ENCODE data around the gene SRSF3.

Gene SRSF3

DNA sequence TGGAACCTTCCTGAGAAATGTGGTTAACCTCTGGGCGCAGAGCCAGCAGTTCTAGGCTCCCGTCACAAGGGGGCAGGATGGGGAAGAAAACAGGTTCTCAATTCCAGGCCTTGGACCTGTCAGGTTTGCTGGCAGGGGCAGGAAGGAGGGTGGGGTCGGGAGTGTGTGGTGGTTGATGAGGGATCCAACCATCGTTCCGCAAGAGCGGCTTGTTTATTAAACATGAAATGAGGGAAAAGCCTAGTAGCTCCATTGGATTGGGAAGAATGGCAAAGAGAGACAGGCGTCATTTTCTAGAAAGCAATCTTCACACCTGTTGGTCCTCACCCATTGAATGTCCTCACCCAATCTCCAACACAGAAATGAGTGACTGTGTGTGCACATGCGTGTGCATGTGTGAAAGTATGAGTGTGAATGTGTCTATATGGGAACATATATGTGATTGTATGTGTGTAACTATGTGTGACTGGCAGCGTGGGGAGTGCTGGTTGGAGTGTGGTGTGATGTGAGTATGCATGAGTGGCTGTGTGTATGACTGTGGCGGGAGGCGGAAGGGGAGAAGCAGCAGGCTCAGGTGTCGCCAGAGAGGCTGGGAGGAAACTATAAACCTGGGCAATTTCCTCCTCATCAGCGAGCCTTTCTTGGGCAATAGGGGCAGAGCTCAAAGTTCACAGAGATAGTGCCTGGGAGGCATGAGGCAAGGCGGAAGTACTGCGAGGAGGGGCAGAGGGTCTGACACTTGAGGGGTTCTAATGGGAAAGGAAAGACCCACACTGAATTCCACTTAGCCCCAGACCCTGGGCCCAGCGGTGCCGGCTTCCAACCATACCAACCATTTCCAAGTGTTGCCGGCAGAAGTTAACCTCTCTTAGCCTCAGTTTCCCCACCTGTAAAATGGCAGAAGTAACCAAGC, 29.6 kb downstream of the SRSF3 start:
- DNase-seq (ENCODE audit: low read depth): peak; percentile 81

DNA sequence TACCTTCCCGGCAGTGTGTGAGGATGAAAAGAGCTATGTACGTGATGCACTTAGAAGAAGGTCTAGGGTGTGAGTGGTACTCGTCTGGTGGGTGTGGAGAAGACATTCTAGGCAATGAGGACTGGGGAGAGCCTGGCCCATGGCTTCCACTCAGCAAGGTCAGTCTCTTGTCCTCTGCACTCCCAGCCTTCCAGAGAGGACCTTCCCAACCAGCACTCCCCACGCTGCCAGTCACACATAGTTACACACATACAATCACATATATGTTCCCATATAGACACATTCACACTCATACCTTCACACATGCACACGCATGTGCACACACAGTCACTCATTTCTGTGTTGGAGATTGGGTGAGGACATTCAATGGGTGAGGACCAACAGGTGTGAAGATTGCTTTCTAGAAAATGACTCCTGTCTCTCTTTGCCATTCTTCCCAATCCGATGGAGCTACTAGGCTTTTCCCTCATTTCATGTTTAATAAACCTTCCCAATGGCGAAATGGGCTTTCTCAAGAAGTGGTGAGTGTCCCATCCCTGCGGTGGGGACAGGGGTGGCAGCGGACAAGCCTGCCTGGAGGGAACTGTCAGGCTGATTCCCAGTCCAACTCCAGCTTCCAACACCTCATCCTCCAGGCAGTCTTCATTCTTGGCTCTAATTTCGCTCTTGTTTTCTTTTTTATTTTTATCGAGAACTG, 30.4 kb downstream of the SRSF3 start:
- no peak for DNase-seq (ENCODE audit: low read depth)

DNA sequence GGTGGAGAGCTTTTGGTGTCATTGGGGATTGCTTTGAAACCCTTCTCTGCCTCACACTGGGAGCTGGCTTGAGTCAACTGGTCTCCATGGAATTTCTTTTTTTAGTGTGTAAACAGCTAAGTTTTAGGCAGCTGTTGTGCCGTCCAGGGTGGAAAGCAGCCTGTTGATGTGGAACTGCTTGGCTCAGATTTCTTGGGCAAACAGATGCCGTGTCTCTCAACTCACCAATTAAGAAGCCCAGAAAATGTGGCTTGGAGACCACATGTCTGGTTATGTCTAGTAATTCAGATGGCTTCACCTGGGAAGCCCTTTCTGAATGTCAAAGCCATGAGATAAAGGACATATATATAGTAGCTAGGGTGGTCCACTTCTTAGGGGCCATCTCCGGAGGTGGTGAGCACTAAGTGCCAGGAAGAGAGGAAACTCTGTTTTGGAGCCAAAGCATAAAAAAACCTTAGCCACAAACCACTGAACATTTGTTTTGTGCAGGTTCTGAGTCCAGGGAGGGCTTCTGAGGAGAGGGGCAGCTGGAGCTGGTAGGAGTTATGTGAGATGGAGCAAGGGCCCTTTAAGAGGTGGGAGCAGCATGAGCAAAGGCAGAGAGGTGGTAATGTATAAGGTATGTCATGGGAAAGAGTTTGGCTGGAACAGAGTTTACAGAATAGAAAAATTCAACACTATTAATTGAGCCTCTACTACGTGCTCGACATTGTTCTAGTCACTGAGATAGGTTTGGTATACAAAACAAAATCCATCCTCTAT, 31.2 kb downstream of the SRSF3 start:
- DNase-seq (ENCODE audit: low read depth): peak; percentile 68

DNA sequence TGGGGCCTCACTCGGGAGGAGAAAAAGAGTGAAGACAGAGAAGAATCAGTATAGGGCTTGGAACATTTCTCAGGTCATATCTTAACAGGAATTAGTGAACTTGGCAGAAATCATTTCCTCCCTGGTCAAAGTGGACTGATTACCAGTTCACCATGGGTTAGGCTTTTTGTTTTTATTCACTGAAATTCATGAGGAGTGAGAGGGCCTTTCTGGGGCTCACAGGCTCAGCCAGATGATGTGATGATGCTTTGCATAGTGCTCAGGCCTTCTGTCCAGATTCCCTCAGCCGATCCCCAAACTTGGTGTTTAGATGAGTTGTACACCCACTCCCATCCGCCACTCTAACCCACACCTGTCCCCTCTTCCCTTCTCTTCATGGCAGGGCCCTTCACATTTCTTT, 32.5 kb downstream of the SRSF3 start:
- no peak for DNase-seq (ENCODE audit: low read depth)

DNA sequence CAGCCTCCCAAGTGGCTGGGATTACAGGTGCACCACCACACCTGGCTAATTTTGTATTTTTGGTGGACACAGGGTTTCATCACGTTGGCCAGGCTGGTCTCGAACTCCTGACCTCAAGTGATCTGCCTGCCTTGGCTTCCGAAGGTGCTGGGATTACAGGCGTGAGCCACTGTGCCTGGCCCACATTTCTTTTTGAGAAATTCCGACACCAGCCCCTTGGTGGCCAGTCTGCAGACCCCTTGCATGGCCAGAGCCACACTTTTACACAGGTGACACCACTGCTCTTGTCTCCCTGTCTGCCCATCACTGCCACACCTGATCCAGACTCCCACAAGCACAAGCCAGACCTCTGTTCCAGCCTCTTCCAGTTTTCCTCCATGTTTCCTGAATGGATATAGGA, 33.0 kb downstream of the SRSF3 start:
- DNase-seq (ENCODE audit: low read depth): no peak

DNA sequence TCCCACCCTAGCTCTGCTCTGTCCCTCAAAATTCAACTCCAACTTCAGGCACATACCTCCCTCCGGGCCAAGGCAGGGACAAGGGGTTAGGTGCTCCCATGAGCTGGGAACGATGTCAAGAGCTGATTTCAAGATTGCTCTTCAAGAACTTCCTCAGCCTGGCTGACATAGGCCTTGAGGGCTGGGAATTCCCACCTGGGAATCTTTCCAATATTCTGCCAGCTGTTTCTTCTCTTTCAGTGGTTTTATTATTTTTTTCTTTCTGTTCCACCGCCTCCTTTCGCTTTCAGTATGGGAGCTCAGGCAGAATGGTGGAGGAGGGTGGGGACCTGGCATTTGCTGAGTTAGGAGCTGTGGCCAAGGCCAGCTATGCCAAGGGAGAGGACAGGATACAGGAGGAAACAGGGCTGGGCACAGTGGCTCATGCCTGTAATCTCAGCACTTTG, 33.7 kb downstream of the SRSF3 start:
- DNase-seq (ENCODE audit: low read depth): peak; percentile 72

DNA sequence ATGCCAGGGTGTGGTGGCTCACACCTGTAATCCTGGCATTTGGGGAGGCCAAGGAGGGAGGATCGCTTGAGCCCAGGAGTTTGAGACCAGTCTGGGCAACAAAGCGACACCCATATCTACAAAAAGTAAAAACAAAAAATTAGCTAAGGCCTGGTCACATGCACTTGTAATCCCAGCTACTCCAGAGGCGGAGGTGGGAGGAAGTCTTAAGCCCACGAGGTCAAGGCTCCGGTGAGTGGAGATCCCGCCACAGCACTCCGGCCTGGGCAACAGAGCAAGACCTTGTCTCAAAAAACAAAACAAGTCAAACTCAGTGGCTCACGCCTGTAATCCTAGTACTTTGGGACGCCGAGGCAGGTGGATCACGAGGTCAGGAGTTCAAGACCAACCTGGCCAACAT, 35.6 kb downstream of the SRSF3 start:
- DNase-seq (ENCODE audit: low read depth): no peak

DNA sequence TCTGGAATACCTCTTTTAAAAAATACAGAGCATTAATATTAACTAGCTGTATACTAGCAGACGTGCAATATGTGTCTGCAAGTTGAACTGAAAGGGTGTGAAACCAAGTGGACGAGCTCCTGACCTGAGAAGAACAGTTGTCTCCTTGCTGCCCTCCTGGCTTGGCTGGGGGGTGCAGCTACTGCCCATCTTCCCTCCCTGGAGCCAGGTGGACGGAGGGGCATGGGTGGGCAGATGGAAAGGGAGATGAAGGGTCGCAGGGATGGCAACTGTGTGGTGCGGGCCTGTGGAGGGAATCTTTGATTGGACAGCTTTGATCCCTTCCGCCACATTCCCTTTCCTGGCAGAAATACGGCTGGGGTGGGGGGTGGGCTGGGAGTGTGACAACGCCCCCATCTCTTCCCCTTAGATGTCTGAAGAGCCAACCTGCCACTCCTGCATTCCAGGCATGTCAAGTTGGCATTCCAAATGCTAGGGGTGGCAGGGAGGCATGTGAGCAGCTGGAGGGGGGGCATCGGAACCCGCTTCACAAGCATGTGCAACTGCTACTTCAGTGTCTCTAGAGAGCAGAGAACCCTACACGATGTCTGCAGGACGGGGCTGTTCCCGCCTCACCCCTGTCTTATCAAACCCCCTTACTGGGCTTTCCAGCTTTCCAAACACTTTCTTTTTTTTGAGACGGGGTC, 37.3 kb downstream of the SRSF3 start:
- no peak for DNase-seq (ENCODE audit: low read depth)

DNA sequence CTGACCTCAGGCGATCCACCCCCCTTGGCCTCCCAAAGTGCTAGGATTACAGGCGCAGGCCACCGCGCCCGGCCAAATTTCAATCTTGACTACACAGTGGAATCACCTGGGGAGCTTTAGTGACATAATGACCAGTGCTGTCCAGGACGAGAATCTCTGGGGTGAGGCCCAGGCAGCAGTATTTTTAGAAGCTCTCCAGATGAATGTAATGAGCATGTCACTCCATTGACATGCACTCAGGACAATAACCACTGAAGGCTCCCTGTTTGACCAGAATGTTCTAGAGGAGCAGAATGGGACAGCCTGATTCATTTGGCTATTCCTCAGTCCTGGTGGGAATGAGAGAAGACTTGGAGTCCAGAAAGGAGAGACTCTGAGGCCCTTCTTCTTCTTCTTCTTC, 39.2 kb downstream of the SRSF3 start:
- no peak for DNase-seq (ENCODE audit: low read depth)

DNA sequence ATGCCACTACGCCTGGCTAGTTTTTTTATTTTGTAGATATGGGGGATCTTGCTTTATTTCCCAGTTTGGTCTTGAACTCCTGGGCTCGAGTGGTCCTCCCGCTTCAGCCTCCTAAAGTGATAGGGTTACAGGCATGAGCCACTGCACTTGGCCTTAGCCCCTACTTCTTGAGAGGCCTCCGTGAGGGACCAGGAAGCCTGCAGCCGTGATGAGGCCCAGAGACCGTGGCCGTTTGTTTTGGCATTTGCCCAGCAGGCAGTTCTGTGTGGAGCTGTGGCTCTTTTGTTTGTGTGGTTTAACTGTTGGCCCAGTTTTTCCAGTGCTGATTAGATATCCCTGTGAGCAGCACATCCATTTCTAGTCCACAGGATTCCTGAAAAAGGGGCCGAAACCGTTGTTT, 39.8 kb downstream of the SRSF3 start:
- DNase-seq (ENCODE audit: low read depth): peak; percentile 88

DNA sequence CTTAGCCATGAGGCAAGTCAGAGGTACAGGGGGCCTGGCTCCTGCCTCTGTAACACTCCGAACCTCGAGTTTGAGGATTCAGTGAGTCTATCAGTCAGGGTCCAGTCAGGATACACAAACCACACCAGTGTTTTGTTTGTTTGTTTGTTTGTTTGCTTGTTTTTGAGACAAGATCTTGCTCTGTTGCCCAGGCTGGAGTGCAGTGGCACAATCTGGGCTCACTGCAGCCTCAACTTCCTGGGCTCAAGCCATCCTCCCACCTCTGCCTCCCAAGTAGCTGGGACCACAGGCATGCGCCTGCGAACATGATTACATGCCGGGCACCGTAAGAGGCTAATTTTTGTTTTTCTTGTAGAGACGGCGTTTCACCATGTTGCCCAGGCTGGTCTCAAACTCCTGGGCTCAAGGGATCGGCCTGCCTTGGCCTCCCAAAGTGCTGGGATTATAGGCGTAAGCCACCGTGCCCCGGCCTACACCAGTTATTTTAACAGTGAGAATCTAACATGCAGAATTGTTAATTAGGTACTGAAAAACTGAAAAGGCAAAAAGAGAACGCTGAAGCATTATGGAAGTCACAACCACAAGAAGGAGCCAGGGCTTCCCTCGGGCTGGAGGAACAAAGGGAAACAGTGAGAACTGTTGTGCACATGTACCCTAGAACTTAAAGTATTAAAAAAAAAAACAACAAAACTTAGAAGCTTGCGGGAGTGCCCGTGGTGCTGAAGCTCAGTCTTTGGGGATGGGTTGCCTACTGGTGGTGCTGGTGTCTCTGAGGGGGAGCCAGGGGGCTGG, 40.4 kb downstream of the SRSF3 start:
- DNase-seq (ENCODE audit: low read depth): no peak

DNA sequence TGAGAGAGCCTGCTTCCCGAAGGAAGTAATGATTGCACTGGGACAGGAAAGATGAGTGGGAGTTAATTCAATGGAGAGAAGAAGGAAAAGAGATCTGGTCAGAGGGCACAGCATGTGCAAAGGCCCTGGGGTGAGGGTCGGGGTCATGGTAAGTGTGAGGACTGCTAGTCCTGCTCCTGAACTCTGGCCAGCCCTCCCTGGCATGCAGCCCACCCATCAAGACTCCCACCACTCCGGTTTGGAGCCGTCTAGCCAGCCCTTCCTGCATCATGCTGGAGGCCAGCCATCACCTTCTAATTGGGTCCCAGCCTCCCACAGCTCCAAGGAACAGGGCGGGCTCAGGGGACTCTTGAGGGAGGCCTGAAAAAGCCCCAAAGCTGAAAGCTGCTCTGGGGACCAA, 42.1 kb downstream of the SRSF3 start:
- no peak for DNase-seq (ENCODE audit: low read depth)

DNA sequence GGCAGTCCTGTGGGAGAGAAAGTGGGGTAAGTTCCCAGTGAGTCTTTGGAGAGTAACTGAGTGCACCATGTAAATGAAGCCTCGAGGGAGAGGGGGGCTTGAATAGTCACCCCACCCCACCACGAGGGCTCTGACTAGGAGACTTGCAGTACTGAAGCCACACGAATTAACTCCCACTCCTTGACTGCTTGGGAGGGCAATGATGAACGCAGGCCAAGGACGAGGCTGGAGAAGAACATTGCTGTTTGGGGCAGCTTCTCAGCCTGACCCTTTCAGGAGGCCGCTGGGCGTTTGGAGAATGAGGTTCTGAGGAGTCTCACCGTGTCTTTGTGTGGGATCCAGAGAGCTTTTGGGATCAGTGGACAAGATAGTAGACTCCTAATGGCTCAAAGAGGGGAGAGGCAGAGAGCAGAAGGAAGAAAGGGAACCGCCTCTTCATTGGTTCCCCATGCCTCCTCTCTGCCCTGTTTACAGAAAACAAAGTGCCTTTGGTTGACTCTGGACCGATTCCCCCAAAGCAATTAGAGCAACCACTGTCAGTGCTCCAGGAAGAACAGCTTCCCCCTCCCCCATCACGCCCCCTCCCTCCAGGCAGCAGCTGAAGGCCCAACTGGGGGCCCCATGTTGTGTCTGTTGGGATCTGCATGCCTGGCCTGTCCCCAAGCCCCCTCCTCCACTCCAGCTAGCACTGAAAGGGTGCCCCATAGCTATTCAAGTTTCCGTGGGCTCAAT, 42.7 kb downstream of the SRSF3 start:
- no peak for DNase-seq (ENCODE audit: low read depth)

DNA sequence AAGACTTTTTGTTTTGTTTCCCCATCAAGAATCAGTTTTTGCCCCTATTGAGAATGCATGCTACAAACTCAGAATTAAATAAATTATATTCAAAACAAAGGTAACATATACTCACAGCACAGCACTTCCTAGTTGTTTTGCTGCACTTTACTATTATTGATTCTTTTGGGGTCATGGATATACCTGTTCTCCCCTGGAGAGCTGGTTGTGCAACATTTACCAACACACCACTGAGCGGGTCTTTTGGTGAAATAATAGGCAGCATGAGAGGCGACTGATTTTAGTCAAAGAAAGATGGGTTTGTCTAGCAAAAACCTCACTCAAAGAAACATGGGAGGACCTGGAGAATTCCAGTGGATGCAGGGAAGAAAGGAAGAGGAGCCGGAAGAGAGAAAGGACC, 44.4 kb downstream of the SRSF3 start:
- no peak for DNase-seq (ENCODE audit: low read depth)

DNA sequence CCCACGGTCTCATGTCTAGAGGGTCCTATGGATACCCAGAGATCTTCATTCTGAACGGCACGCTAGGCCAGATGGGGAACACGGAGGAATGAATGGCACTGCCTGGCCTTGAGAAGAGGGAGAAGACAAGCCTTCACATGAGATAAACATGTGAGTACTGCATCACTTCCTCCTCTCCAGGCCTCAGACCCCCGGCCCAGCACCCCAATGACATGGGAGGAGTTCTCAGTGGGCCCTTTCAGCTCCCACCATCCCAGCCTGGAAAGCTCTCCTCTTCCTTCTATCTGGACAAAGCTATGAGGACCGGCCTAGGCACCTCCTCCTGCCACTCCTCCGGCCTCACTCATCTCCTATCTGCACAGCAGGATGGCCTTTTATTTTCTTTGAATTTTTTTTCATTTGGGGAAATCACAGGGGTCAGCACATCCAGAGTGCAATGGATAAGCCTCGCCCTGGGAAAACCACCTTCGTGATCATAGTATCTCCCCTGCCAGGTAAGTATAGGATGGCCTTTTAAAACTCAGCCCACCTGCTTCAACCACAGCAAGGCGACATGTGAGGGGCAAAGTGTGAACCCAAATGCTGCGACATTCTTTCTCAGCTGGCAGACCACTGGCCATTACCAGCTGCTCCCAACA, 45.1 kb downstream of the SRSF3 start:
- DNase-seq (ENCODE audit: low read depth): no peak

DNA sequence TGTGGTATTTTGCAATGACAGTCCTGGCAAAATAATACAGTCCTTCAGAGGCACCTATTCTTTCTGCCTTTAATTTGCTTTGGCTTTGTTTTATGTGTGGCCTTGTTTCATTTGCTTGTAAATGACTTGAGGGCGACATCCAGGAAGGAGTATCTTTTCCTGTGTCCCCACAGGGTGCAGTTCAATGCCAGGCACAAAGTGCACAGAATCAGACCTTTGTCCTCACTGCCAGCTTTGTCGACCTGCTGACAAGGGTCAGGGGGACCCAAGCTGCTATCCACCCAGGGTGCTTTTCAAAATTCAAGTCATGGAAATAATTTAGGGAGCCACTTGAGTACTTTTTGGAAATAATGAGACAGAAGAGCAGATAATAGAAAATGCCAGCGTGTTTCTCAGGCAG, 47.4 kb downstream of the SRSF3 start:
- DNase-seq (ENCODE audit: low read depth): no peak

DNA sequence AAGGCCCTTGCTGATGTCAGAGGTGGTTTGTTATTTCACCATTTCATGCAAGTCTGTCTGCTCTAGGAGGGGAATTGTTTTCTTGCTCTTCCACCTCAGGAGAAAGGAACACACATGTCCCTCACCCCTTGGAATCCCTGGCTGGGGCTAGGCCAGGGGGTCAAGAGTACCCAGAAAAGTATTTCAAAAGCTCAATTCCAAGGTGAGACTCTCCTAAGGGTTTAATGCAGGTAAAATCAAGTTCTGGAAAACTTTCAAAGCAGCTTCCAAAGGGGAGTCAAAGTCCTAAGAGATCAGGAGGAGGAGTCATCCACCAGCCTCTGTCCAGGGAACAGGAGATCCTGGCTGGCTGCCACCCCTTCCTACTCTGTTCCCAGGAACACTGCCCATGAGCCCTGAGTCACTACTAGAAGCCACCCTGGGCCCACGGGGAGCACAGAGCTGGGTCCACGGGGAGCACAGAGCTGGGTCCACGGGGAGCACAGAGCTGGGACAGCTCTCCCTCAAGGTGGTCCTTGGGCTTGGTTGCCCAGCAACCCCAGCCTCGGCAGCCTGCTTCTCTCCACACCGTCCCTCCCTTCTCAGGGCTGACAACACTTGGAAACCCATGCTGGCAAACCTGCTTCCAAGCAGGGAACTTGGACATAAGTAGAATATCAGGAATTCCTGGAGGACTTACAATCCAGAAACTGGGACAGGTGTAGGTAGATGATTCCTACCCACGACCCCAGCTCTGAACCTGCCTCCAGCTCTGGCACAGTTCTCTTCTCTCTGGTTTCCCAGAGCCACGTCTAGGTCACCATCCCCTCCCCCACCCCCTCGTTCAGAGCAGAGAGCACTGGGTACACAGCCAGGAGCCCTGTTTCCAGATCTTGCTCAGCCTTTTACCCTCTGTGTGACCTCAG, 49.0 kb downstream of the SRSF3 start:
- DNase-seq (ENCODE audit: low read depth): peak; percentile 94

DNA sequence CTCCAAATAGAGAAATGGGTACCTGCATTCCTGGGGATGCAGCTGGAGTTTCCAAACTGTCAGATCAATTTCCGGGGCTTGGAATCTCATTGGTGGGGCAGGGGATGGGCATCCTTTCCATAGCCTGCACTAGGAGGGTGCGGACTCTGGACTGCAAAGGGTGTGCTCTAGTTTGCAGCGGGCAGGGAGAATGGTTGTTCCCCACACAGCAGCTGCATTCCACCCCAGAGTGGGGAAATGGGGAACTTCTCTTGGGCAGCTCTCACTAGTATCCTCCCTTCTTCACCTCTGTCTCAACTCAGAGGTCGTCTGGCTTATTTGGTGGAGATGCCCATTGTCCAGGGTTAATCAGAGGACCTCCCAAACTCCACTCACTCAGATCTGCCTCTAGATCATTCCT, 49.8 kb downstream of the SRSF3 start:
- DNase-seq (ENCODE audit: low read depth): no peak

DNA sequence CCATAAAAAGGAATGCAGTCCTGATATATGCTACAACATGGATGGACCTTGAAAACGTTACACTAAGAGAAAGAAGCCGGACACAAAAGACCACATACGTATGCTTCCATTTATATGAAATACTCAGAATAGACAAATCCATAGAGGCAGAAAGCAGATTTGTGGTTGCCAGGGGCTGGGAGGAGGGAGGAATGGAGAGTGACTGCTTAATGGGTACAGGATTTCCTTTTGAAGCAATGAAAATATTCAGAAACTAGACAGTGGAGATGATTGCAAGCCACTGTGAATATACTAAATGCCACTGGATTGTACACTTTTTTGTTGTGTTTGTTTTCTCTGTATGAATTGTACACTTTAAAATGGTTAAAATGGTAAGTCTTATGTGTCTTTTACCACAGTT, 54.9 kb downstream of the SRSF3 start:
- no peak for DNase-seq (ENCODE audit: low read depth)

All from EH (cell line).